ENCODE results near the gene CTIF.
A peak's percentile ranks its signal among the peaks of the same experiment; 100 is the strongest.
"Not testable (repeated sequence)": the region's sequence is repeated elsewhere in the genome, so short reads cannot be mapped to it uniquely, and the experiment has no call there.

Gene CTIF

GRCh38 chr18:48867978-48868377, 329.1 kb downstream of the CTIF start:
- Histone ChIP-seq H3K4me1 (ENCODE audit: low read length) (peaks cover 22% of the 10 kb centered on the region), H3K27me3 (ENCODE audit: low read depth, low read length) (no peaks in the 10 kb centered on the region), H3K9me3 (ENCODE audit: insufficient read depth, low read length) (no peaks in the 10 kb centered on the region), H3K4me2 (ENCODE audit: low read length) (peak overlapping the region; percentile 62), H2AFZ (ENCODE audit: low read depth, low read length) (no peak overlapping the region), H3K27ac (ENCODE audit: low read length) (peak overlapping the region; percentile 78), H4K20me1 (ENCODE audit: insufficient read depth, low read length) (no peaks in the 10 kb centered on the region), H3K79me2 (ENCODE audit: low read length) (no peaks in the 10 kb centered on the region), H3K4me3 (ENCODE audit: low read length) (peak overlapping the region; percentile 38), H3K9ac (ENCODE audit: low read length) (no peak overlapping the region), H3K36me3 (replicated peaks; ENCODE audit: low read depth, low read length) (peaks cover 10% of the 10 kb centered on the region)
- no peak for TF ChIP-seq CTCF (IDR thresholded peaks at IDR 0.05; ENCODE audit: low read depth, low read length)
- no peak for TF ChIP-seq EZH2phosphoT487 (IDR thresholded peaks at IDR 0.05; ENCODE audit: low read depth)

GRCh38 chr18:48868468-48869466, 329.9 kb downstream of the CTIF start:
- no peak for TF ChIP-seq EZH2phosphoT487 (IDR thresholded peaks at IDR 0.05; ENCODE audit: low read depth)
- TF ChIP-seq CTCF (IDR thresholded peaks at IDR 0.05; ENCODE audit: low read depth, low read length), result no peak
- Histone ChIP-seq H3K79me2 (ENCODE audit: low read length) (no peaks in the 10 kb centered on the region), H3K4me3 (ENCODE audit: low read length) (peak overlapping the region; percentile 38), H3K36me3 (replicated peaks; ENCODE audit: low read depth, low read length) (peaks cover 10% of the 10 kb centered on the region), H2AFZ (ENCODE audit: low read depth, low read length) (peak overlapping the region; percentile 9; the same call in 1 of the 2 replicates), H3K9ac (ENCODE audit: low read length) (peak overlapping the region; percentile 39), H3K9me3 (ENCODE audit: insufficient read depth, low read length) (no peaks in the 10 kb centered on the region), H3K4me1 (ENCODE audit: low read length) (peaks cover 22% of the 10 kb centered on the region), H3K4me2 (ENCODE audit: low read length) (peak overlapping the region; percentile 62), H3K27ac (ENCODE audit: low read length) (peak overlapping the region; percentile 78), H3K27me3 (ENCODE audit: low read depth, low read length) (no peaks in the 10 kb centered on the region), H4K20me1 (ENCODE audit: insufficient read depth, low read length) (no peaks in the 10 kb centered on the region)

GRCh38 chr18:48869591-48869990, 330.8 kb downstream of the CTIF start:
- H3K9me3 ChIP-seq (ENCODE audit: insufficient read depth, low read length), result no peaks in the 10 kb centered on the region
- H3K4me1 ChIP-seq (ENCODE audit: low read length), result peaks cover 22% of the 10 kb centered on the region
- H3K36me3 ChIP-seq (replicated peaks; ENCODE audit: low read depth, low read length), result peaks cover 10% of the 10 kb centered on the region
- peak overlapping the region; percentile 78 for H3K27ac ChIP-seq (ENCODE audit: low read length)
- no peak overlapping the region for H3K4me3 ChIP-seq (ENCODE audit: low read length)
- no peaks in the 10 kb centered on the region for H3K27me3 ChIP-seq (ENCODE audit: low read depth, low read length)
- no peaks in the 10 kb centered on the region for H3K79me2 ChIP-seq (ENCODE audit: low read length)
- no peak for TF ChIP-seq CTCF (IDR thresholded peaks at IDR 0.05; ENCODE audit: low read depth, low read length)
- no peak for TF ChIP-seq EZH2phosphoT487 (IDR thresholded peaks at IDR 0.05; ENCODE audit: low read depth)
- H4K20me1 ChIP-seq (ENCODE audit: insufficient read depth, low read length), result no peaks in the 10 kb centered on the region
- no peak overlapping the region for H2AFZ ChIP-seq (ENCODE audit: low read depth, low read length)
- H3K9ac ChIP-seq (ENCODE audit: low read length), result peak overlapping the region; percentile 39; the same call in 1 of the 2 replicates
- H3K4me2 ChIP-seq (ENCODE audit: low read length), result peak overlapping the region; percentile 62

- peaks cover 25% of the 10 kb centered on the region for H3K4me1 ChIP-seq (ENCODE audit: low read length)
- H3K4me3 ChIP-seq (ENCODE audit: low read length); H3K27ac ChIP-seq (ENCODE audit: low read length): not testable (repeated sequence)
These were observed 332.1 kb downstream of the CTIF start for GRCh38 chr18:48870926-48871325.

More at GRCh38 chr18:48870926-48871325, 332.1 kb downstream of the CTIF start:
- H3K27me3 ChIP-seq (ENCODE audit: low read depth, low read length); H4K20me1 ChIP-seq (ENCODE audit: insufficient read depth, low read length); H3K9me3 ChIP-seq (ENCODE audit: insufficient read depth, low read length); H3K4me2 ChIP-seq (ENCODE audit: low read length); H2AFZ ChIP-seq (ENCODE audit: low read depth, low read length); H3K9ac ChIP-seq (ENCODE audit: low read length); H3K79me2 ChIP-seq (ENCODE audit: low read length); H3K36me3 ChIP-seq (replicated peaks; ENCODE audit: low read depth, low read length): not testable (repeated sequence)
